DMS 273 treated with DMSO at 0.1 percent for 48 hours (cell line): ENCODE results near the gene ACTL8.

Source experiments
- DNase-seq: peaks from one replicate; lab custom pipeline; 2025; lab: John Stamatoyannopoulos, UW

Gene ACTL8

GRCh38 chr1:17770983-17771382 is 15.8 kb downstream of the ACTL8 start:
- DNase-seq = no peak

DNA sequence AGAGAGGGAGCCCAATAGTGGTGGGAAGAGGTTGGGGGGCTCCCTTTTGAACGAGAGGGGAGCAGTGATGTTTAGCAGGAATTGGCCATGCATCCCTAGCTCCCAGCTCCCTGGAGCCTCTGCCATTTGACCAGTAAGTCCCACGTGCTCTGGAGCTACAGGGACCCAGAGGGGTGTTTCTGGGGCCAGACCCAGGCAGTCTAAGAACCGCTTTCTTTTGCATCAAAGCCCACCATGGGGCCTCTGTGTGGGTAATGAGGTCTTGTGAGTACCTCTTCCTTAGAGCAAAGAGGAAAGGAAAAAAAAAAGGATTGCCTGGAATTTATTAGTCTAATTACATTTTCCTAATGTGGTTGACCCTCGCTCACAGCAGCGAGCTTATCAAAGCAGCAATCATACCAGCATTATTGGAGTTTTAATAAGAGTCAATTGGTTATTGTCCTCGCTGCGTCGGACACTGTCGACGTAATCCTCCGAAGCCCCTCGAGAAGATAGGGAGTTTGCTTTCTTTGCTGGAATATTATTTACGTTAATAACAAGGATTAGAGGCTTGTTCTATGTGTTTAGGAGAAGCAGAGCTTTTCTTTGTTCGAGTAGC is 17.6 kb downstream of the ACTL8 start:
- DNase-seq = no peak

DNA sequence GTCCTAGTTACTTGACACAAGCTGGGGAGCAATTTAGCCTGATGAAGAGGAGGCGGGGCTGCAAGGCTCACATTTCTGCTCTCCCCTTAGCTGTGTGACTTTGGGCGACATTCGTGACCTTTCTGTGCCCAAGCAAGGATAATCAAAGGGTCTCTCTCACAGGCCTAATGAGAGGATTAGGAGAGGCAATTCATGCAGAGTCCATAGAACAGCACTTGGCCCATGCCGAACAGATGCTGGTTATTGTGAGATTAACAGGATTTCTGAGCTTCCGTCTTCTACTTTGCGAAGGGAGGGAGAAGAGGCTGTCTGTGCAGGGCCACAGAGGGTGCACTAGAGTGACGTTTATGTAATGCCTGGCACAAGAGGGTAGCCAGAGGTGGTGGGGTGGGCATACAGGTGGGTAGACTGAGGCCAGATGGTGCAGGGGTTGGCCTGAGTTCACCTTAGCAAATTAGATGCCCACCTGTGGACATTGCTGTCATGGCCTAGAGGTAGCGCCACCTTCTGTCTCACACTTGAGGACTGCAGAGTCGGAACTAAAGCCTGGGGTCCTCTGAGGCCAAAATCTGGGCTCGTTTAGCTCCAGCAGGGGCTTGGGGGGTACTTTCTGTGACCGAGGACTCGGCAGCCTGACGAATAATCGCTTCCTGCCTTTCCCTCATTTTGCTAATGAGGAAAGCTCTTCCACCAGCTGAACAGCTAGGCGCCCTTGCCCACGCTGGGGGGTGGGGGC is 18.6 kb downstream of the ACTL8 start:
- no peak for DNase-seq

- DNase-seq = no peak
These were observed 19.3 kb downstream of the ACTL8 start for GRCh38 chr1:17774452-17774851.

DNA sequence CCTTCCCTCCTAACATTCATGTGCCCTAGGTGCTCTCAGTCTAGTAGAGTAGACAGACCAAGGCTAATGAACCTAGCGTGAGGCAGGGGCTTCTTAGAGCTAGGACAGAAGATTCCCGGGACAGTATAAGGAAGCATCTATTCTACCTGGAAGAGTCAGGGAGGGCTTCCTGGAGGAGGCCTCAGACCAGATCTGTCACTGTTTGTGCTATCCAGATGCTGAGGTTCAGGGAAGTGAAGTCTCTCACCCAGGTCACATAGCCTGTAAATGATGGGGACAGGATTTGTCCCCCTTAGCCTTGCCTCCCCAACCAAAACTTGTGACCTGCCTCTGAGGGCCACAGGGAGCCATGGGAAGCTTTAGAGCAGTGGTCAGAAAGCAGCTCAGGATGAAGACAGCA is 20.7 kb downstream of the ACTL8 start:
- no peak for DNase-seq

DNA sequence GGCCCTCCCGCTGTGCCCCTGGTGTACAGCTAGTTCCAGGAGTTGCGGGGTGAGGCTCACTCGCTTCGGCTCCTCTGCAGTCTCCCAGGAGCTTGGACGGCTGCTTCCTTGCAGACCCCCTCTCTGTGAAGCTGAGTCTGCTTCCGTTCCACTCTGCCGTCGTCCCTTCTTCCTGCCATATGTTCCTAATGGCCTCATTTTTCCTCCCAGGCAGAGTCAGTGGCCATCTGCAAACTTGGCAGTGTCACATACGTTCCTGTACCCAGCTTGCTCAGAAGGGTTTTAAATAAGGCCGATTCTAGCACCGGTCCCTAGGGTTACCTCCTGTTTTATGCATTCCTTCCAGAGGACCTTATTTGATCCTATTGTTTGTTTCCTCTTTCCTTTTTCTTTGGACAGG is 21.3 kb downstream of the ACTL8 start:
- peak; percentile 37 for DNase-seq

DNA sequence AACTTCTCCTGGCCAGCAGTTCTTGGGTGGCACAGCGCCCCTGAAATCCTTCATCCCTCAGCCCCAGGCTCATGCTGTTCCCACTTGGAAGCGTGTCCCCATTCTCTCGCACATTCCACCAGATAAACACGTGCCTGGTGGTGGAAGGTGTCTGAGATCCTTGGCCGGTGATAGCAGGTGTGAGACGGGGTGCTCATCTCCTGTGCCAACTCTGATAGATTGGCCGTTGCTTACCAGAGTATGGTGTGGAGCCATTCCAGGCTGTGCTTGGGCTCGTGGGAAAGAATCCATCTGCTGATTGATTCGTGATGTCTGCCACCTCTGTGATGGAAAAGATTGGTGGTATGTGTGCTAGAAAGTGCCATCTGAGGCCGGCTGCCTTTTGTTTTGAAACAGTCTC is 22.2 kb downstream of the ACTL8 start:
- no peak for DNase-seq

DNA sequence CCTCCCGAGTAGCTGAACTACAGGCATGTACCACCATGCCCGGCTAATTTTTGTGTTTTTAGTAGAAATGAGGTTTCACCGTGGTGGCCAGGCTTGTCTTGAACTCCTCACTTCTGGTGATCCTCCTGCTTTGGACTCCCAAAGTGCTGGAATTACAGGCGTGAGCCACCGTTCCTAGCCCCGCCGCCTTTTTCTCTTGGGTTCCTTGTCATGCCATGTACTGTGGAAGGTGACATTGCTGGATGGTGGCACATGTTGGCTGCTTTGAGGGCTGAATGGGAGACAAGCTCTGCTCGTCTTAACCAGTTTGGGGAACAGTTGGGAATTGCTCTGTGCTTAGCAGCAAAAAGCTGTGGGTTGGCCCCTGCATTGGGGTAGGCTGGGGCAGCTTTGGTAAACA is 22.7 kb downstream of the ACTL8 start:
- no peak for DNase-seq

GRCh38 chr1:17780916-17781315 is 25.8 kb downstream of the ACTL8 start:
- DNase-seq = no peak

GRCh38 chr1:17789926-17790325 is 34.8 kb downstream of the ACTL8 start:
- no peak for DNase-seq

GRCh38 chr1:17790383-17791054 is 35.4 kb downstream of the ACTL8 start:
- no peak for DNase-seq

DNA sequence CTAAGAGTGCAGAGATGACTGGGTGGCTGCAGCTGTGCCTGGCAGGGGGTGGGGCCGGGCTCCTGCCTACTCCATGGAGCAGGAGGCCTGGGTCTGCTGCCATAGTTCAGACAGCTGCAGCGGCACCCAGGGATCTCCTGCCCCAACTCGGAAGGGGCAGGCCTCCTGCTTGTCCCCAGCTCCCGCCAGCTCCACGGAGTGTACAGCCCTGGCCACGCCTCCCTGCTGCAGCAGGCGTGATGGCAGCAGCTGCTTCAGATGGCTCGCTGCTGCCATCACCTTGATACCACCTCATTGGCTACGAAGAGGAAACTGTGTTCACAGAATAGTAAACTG is 35.9 kb downstream of the ACTL8 start:
- no peak for DNase-seq

DNA sequence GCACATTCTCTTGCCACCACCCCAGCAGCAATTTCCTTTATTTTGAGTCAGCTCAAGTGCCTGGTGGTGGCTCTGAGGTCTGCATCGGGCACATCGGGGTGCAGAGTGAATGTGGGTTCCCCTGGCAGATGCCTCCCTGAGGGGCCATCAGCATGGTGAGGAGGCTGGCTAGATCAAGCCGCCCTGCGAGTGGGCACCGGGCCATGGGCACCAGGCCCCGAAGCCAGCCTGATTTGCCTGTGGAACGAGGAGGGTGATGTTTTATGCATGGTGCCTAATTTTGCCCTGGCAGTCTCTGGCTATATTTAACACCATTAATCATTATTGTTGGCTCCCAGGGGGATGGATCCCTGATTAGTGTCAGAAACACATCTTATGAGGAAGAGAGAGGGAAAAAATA is 36.3 kb downstream of the ACTL8 start:
- no peak for DNase-seq

DNA sequence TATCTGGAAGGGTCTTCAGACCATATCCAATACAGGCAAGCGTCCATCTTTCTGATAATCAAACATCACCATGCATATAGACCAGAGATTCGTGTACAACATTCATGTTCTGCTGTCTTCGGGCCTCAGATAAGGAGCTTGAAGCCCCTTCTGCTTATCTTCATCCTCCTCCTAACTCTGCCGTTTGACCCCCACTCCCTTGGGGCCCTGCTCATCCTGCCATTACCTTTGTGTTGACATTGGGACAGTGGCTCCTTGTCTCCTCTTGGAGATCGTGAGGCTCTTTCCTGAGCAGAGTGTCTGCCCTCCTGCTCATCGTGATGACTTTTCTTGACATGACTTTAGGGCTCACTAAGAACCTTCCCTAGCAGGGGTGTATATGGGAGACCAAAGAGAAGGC is 37.3 kb downstream of the ACTL8 start:
- DNase-seq = no peak

GRCh38 chr1:17795081-17795809 is 40.1 kb downstream of the ACTL8 start:
- no peak for DNase-seq

DNA sequence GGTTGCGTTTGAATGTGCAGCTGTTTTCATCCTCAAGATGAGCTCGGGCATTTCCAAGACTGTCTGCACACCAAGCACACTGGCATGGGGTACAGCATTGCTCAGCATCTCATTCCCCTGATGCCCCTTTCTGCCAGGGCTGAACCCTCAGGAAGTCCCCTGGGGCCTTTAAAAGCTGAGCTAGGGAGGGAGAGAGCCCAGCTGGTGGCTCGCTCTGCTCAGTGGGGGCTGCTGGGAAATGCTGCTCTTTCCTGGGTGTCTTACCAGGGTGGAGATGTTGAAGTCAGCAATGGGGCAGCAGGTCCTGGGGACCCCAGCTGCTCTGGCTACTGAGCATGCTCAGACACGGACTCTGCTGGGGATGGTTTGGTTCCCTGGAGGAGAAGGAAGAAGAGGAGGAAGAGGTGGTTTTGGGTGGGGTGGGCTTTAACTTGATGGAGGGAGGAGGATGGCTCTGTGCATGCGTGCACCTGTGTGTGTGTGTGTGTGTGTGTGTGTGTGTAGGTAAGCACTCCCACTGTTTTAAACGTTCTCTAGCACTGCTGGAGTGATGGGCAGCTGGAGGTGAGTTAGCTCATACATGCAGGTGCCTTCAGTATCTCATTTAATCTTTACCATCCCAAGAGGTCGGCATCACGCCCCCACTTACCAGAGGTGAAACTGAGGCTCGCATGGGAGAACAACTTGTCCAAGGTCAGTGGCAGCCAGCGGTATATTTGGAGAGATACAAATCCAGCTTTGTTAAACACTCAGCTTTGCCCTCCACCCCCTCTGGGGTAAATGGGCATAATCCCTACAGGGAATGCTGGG is 40.9 kb downstream of the ACTL8 start:
- DNase-seq = no peak

GRCh38 chr1:17797478-17797877 is 42.3 kb downstream of the ACTL8 start:
- no peak for DNase-seq

DNA sequence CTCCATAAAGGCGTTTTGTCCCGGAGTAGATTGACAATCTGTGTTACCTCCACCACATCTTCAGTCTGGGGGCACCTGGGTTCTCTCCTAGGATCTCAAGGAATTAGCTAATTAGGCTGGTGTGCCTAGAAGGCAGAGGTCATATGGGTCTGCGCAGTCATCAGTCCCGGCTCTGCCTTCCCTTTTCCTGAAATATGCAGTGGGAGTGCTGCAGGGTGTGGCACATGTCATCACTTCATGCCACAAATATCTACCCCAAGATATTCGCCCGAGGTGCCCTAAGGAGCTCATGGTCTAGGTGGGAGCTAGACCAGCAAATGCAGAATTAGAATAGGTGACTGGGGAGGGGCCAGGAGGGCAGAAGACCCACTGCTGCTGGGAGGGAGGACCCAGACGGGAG is 42.9 kb downstream of the ACTL8 start:
- no peak for DNase-seq

DNA sequence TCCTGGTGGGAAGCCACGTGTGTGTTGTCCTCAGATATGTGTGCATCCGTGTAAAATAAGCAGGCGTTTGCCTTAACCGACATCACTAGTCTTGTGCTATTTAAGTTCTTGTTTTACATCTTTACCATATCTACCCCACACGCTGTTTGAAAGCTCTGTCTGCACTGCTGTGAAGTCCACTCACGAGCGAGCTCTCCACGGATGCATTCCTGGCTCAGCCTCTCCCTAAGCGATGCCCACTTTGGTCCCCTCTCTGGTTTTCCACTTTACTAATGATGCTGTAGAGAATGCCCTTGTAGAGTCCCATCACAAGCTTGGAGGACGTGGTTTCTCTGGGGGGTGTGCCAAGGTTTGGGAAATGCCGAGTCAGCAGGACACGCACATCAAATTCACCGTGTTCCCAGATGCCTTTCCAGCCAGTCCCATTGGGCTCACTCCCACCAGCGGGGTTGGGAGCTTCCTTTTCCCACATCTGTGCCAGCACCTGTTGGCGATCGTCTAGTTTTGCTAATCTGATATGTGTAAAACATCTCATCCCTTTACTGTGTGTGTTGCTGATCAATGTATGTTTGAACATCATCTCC is 43.8 kb downstream of the ACTL8 start:
- DNase-seq = no peak

- no peak for DNase-seq
These were observed 44.5 kb downstream of the ACTL8 start for GRCh38 chr1:17799642-17800041.

DNA sequence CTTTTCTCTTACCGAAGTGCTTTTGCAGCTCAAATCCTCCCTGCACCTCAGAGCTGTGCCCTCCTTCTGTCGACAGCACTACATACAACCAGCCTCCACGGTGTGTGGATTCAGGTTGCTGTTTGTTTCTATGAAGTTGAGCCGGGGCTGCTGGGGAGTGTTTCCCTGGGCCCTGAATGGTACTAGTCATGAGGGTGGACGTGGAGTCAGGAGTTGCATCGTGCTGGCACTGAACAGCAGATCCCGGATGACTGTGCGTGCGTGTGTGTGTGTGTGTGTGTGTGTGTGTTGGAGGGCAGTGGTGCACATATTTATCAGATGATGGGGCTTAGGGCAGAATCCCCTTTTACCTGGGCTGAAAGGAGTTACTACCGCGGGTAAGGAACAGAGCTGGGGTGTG is 47.0 kb downstream of the ACTL8 start:
- DNase-seq = no peak

DNA sequence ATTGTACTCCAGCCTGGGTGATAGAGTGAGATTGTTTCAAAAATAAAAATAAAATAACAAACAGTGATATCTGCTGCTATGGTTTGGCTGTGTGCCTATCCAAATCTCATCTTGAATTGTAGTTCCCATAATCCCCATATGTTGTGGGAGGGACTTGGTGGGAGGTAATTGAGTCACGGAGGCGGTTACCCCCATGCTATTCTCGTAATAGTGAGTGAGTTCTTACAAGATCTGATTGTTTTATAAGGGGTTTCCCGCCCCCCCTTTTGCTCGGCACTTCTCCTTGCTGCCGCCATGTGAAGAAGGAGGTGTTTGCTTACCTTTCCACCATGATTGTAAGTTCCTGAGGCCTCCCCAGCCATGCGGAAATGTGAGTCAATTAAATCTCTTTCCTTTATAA is 47.8 kb downstream of the ACTL8 start:
- no peak for DNase-seq
